Esophagus muscularis mucosa (tissue), 3 donors: ENCODE data around the gene GYG1.

Experiments used
- CTCF ChIP-seq, 3 experiments: fragments of 200-600 bp in 2 of 3; fragments of 450-650 bp in 1 of 3; sonication (generic) in 2 of 3; IDR thresholded peaks; one replicate each; pipeline ENCODE4 v1.5.1; 2017 to 2019; ENCODE audit warnings: antibody characterized with exemption in 3 of 3, mild to moderate bottlenecking in 2 of 3, moderate library complexity in 1 of 3
- EP300 ChIP-seq: sonication (generic); formaldehyde crosslinking; IDR thresholded peaks from one replicate; pipeline ENCODE4 v1.6.1; 2017; ENCODE audit warnings: antibody characterized with exemption

GRCh38 chr3:149031096-149031495 lies 39.8 kb downstream of the GYG1 start:
- TF ChIP-seq EP300 = no peak
- TF ChIP-seq CTCF (IDR thresholded peaks at IDR 0.05) = no peak
